ENCODE results near the gene ZMYND8. TPM values are rescaled to one million over a fixed set of nuclear protein-coding genes. Genes with fewer than 3 reads are reported as not detected.
A peak's percentile ranks its signal among the peaks of the same experiment; 100 is the strongest.

ZMYND8 gene
- polyA plus RNA-seq, 6 donors from 2014 or later, result 2.7 to 22.7 (median 12.1) TPM

DNA sequence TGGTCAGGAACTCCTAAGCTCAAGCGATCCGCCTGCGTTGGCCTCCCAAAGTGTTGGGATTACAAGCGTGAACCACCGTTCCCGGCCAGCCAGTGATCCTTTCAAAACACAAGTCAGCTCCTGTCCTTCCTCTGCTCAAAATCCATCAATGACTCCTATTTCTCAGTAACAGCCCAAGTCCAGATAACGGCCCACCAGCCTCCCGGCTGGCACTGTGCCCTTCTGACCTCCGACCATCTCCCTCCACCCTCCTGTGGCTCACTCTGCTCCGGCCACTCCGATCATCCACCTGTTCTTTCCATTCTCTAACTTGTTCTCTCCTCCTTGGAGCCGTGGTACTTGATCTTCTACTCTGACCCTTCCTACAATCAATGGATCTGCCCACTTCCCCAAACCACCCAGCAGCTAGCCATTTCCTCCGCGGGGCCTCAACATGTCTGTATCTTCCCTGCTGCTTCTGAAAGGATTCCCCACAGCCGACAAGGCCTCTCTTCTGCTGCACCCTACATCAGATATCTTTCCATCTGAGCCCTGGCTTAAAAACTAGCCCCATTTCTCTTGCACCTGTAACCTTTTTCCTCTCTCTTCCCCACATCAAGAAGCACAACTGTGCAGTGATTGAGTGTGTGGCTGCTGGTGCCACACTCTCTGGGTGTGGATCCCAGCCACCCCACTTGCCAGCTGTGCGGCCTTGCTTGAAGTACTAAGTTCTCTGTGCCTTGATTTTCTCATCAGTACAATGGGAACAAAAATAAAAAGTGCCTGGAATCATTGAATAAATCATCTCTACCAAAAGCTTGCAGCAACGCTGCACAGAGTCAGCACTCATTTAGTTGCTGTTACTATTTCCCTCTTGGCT lies 6.1 kb upstream of the ZMYND8 start:
- Mint-ChIP-seq H3K27ac (peak overlapping the region in 3 of 6 donors; percentile 14 to 60 (median 41)), H3K36me3 (no peaks in the 10 kb centered on the region), H3K4me3 (peak overlapping the region in 4 of 8 donors; percentile 13 to 82 (median 46)), H3K27me3 (no peaks in the 10 kb centered on the region), H3K9me3 (no peaks in the 10 kb centered on the region), H3K4me1 (peaks cover 35 to 50% (median 50%) of the 10 kb centered on the region in 3 donors)
- ATAC-seq (ENCODE audit: low read depth in 2 of 2) (no peak), DNase-seq (no peak)

- Mint-ChIP-seq H3K27me3 (no peaks in the 10 kb centered on the region), H3K9me3 (no peaks in the 10 kb centered on the region), H3K4me1 (peaks cover 46 to 63% (median 54%) of the 10 kb centered on the region in 3 donors), H3K4me3 (peak overlapping the region in 5 of 8 donors; percentile 75 to 92 (median 85)), H3K27ac (peak overlapping the region in 5 of 6 donors; percentile 46 to 97 (median 94)), H3K36me3 (no peaks in the 10 kb centered on the region)
- DNase-seq (no peak), ATAC-seq (ENCODE audit: low read depth in 2 of 2) (no peak)
These were observed 4.8 kb upstream of the ZMYND8 start for GRCh38 chr20:47361057-47361915.

- Mint-ChIP-seq H3K36me3 (no peaks in the 10 kb centered on the region), H3K27ac (peak overlapping the region in 5 of 6 donors; percentile 91 to 97 (median 96)), H3K27me3 (no peaks in the 10 kb centered on the region), H3K4me1 (peaks cover 52 to 67% (median 54%) of the 10 kb centered on the region in 3 donors), H3K4me3 (peak overlapping the region in 5 of 8 donors; percentile 75 to 92 (median 85)), H3K9me3 (no peaks in the 10 kb centered on the region)
- no peak for DNase-seq
- peak in 1 of 2 donors; percentile 7 for ATAC-seq (ENCODE audit: low read depth in 2 of 2)
These were observed 4.0 kb upstream of the ZMYND8 start for GRCh38 chr20:47360297-47361056.

GRCh38 chr20:47359530-47360296 lies 3.2 kb upstream of the ZMYND8 start:
- DNase-seq (no peak), ATAC-seq (ENCODE audit: low read depth in 2 of 2) (no peak)
- Mint-ChIP-seq H3K4me3 (peak overlapping the region in 5 of 8 donors; percentile 68 to 92 (median 82)), H3K27ac (peak overlapping the region in 5 of 6 donors; percentile 91 to 97 (median 96)), H3K36me3 (no peaks in the 10 kb centered on the region), H3K9me3 (no peaks in the 10 kb centered on the region), H3K4me1 (peaks cover 54 to 62% (median 59%) of the 10 kb centered on the region in 3 donors), H3K27me3 (no peaks in the 10 kb centered on the region)

DNA sequence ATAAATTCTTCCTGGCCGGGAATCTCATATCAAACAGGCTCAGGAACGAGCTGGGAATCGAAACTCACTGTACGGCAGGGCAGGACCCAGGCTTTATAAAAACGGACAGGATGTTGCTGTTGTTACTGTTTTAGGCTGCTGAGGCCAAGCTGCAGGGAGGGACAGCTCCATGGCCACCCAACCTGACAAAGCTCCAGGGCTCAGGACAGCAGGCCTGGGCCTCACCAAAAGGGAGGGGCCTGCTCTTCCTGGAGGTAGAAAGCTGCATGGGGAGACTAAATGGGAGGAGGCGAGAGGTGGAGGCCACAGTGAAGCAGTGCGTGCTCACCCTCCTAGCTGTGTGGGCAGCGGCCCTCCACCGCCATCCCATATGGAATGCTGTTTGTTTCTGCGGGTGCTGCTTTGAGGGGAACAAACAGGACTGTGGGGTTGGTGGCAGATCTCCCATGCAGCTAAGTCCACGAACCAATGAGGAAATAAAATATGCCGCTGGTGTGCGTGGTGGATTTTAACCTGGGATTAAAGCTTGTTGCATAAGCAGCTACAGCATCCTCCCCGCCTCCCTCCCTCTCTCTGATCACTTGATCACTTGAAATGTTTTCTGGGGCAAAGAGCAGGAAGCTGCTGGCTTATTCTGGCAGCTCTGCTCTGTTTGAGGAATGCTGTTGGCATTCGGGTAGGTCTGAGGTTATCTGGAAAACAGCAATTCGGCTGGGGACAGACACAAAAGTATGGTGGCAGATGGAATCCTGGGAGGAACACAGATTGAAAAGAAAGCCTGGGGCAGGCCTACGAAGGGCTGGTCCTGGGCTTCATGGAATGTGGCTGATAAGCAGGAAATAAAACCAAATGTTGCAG lies 2.4 kb upstream of the ZMYND8 start:
- Mint-ChIP-seq H3K9me3 (no peaks in the 10 kb centered on the region), H3K4me3 (peak overlapping the region in 5 of 8 donors; percentile 30 to 92 (median 68)), H3K27me3 (no peaks in the 10 kb centered on the region), H3K4me1 (peaks cover 54 to 67% (median 62%) of the 10 kb centered on the region in 3 donors), H3K27ac (peak overlapping the region in 5 of 6 donors; percentile 60 to 96 (median 94)), H3K36me3 (no peaks in the 10 kb centered on the region)
- DNase-seq (no peak), ATAC-seq (ENCODE audit: low read depth in 2 of 2) (no peak)

DNA sequence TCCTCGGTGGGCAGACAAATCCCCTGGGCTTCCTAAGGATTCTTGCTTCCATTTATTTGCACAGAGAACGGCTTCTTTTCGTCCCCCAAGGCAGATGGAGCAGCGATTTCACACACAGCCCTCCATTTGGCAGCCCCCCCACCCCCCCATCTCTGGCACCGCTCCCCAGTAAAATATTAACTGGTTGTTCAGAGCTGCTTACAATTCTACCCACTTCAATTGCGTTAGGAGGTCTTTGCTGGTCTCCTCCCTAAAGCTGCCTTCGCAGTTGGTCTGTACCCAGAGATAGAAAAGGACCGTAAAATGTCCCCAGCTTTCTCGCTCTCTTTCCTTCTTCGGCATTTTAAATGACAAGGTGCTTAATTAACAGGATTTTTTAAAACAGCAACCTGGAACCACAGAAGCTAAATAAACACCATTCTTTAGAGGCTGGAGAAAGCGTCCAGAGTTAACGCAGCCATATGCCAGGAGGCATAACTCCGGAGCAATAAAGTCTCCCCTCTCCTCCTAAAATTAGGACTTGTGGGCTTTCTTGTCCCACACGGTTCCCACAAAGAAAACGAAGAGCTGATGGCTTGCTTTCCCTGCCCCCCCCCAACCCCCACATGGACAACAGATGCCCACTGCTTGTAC lies 1.7 kb upstream of the ZMYND8 start:
- H3K4me3 Mint-ChIP-seq, result peak overlapping the region in 5 of 8 donors; percentile 30 to 97 (median 64)
- DNase-seq (no peak), ATAC-seq (ENCODE audit: low read depth in 2 of 2) (no peak)
- H3K27ac Mint-ChIP-seq, result peak overlapping the region in 4 of 6 donors; percentile 96 to 99 (median 98)
- H3K27me3 Mint-ChIP-seq, result no peaks in the 10 kb centered on the region
- no peaks in the 10 kb centered on the region for H3K36me3 Mint-ChIP-seq
- H3K9me3 Mint-ChIP-seq, result no peaks in the 10 kb centered on the region
- peaks cover 54 to 71% (median 62%) of the 10 kb centered on the region in 3 donors for H3K4me1 Mint-ChIP-seq

DNA sequence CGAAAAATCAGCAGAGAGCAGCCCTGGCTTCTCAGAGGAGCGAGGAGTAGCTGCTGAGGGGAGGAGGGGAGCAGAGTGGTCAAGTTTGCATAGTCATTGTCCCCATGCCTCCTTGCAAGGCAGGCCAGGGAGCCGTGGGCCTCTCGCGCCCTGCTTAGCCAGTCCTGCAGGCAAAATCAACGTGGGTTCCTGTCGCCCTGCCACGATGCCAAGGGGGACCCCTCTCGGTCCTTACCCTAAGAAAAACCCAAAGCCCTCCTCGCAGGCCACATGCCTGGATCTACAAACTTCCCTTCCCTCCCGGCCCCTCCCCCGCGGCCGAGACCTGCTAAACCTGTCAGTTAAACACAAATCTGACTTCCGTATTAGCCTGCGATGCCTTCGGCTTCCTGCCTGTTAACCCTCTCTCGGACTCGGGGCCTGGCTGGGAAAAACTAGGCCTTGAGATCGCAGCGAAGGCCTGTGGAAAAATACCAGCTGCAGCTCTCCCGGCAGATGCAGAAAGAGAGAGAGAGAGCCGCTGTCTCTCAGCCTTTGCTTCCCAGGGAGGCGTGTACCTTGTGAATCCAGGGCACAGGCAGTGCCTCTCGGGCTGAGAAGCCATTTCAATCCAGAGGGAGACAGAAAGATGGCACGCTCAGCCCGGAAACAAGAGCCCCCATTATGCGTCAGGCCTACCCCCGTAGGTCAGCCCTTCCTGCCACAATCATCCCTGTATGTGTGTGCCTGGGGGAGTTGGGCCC lies 968 bp upstream of the ZMYND8 start:
- Mint-ChIP-seq H3K4me1 (peaks cover 47 to 72% (median 61%) of the 10 kb centered on the region in 3 donors), H3K27me3 (no peaks in the 10 kb centered on the region), H3K27ac (peak overlapping the region in 4 of 6 donors; percentile 96 to 99 (median 98)), H3K9me3 (no peaks in the 10 kb centered on the region), H3K4me3 (peak overlapping the region in 2 of 8 donors; percentile 95 to 97), H3K36me3 (no peaks in the 10 kb centered on the region)
- ATAC-seq (ENCODE audit: low read depth in 2 of 2) (peak; percentile 44), DNase-seq (peak; percentile 70)

DNA sequence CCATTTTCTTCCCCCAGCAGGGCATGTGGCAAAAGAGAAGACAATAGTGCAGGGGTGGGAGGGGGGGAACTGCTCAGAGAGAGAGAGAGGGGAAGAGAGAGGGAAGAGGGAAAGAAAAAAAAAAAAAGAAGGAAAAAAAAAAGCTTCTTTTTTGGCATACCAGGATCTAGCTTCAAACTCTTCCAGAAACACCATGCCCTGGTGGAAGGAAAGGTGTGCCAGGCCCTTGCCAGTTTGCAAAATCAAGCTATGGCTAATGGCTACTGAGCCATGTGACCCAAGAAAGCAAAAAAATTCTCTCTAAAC lies 326 bp downstream of the ZMYND8 start:
- DNase-seq, result no peak
- peak overlapping the region in 2 of 8 donors; percentile 95 to 97 for H3K4me3 Mint-ChIP-seq
- peak overlapping the region in 4 of 6 donors; percentile 96 to 99 (median 98) for H3K27ac Mint-ChIP-seq
- H3K36me3 Mint-ChIP-seq, result no peaks in the 10 kb centered on the region
- no peaks in the 10 kb centered on the region for H3K27me3 Mint-ChIP-seq
- no peaks in the 10 kb centered on the region for H3K9me3 Mint-ChIP-seq
- ATAC-seq (ENCODE audit: low read depth in 2 of 2), result no peak
- peaks cover 38 to 74% (median 53%) of the 10 kb centered on the region in 3 donors for H3K4me1 Mint-ChIP-seq

DNA sequence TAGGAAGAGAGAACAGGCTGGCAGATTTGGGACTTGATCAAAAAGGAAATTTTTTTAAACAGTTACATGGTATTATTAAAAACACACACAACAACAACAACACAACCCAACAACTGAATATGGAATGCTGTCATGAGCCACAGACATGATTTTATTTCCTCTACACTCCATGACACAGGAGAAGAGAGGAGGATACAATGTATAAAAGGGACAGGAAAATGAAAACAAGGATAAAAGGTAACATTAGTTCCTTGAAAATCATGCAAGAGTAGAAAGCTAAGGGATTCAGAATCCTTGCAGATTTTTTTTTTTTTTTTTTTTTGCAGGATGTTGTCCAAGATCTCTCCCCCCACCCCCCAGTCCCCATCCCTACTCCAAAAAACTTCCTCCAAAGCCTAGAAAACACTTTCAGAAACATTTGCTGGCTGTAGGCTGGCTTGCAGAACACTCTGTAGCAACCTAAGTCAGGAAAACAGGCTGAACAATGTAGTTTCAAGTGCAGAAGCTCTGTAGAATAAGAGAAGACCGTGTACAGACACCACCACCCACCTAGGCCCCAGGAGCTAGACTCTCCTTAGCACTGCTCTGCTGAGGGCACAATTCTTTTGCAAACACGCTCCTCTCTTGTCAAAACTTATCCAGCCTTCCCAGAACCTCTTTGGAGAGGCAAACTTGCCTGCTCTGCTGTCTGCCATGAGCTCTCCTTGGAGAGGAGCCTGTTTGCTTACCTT lies 845 bp downstream of the ZMYND8 start:
- H3K27ac Mint-ChIP-seq, result peak overlapping the region in 4 of 6 donors; percentile 86 to 99 (median 94)
- no peak for ATAC-seq (ENCODE audit: low read depth in 2 of 2)
- H3K4me1 Mint-ChIP-seq, result peaks cover 33 to 69% (median 48%) of the 10 kb centered on the region in 3 donors
- H3K36me3 Mint-ChIP-seq, result no peaks in the 10 kb centered on the region
- H3K27me3 Mint-ChIP-seq, result no peaks in the 10 kb centered on the region
- no peaks in the 10 kb centered on the region for H3K9me3 Mint-ChIP-seq
- peak overlapping the region in 2 of 8 donors; percentile 95 to 97 for H3K4me3 Mint-ChIP-seq
- DNase-seq, result no peak

GRCh38 chr20:47354714-47355488 lies 1.6 kb downstream of the ZMYND8 start:
- Mint-ChIP-seq H3K27ac (peak overlapping the region in 3 of 6 donors; percentile 36 to 94 (median 86)), H3K4me1 (peaks cover 25 to 61% (median 41%) of the 10 kb centered on the region in 3 donors), H3K36me3 (no peaks in the 10 kb centered on the region)

More at GRCh38 chr20:47354714-47355488, 1.6 kb downstream of the ZMYND8 start:
- Mint-ChIP-seq H3K4me3 (peak overlapping the region in 2 of 8 donors; percentile 95 to 97), H3K27me3 (no peaks in the 10 kb centered on the region), H3K9me3 (no peaks in the 10 kb centered on the region)
- ATAC-seq (ENCODE audit: low read depth in 2 of 2) (no peak), DNase-seq (no peak)

All from naive B cell (primary cell).